Measurements from ENCODE around the gene PNPLA7.

GRCh38 chr9:137486141-137486490 lies 64.1 kb downstream of the PNPLA7 start:
- TF ChIP-seq SUZ12 (IDR thresholded peaks at IDR 0.05) (no peak), BHLHE40 (IDR thresholded peaks at IDR 0.05; ENCODE audit: borderline replicate concordance) (no peak), HDGF (IDR thresholded peaks at IDR 0.05; ENCODE audit: borderline replicate concordance) (no peak), ARNT (IDR thresholded peaks at IDR 0.05) (no peak), FOXK2 (IDR thresholded peaks at IDR 0.05) (no peak), SP1 (IDR thresholded peaks at IDR 0.05) (no peak), FOXA1 (IDR thresholded peaks at IDR 0.05) (no peak), FOXM1 (IDR thresholded peaks at IDR 0.05; ENCODE audit: borderline replicate concordance) (no peak), ZNF384 (IDR thresholded peaks at IDR 0.05) (no peak)

All from HEK293T (cell line).